GM23338 (cell line): ENCODE results near the gene PCBP3.

ENCODE experiments used
- CTCF ChIP-seq, 2 experiments: fragments of 200-600 bp in 1 of 2; sonication (generic) in 1 of 2; conservative IDR thresholded peaks; 2 replicates each; pipeline versions ENCODE4 v1.5.1 to v1.6.1; 2016 to 2017; ENCODE audit warnings: antibody characterized with exemption in 2 of 2, low read depth in 2 of 2, mild to moderate bottlenecking in 2 of 2, moderate library complexity in 1 of 2
- ETS1 ChIP-seq: IDR thresholded peaks from 2 replicates; pipeline ENCODE4 v1.6.1; 2016; ENCODE audit warnings: antibody characterized with exemption
- EZH2 ChIP-seq: fragments of 200-600 bp; sonication (generic); IDR thresholded peaks from one replicate; pipeline ENCODE4 v1.8.0; 2017; ENCODE audit warnings: antibody characterized with exemption, mild to moderate bottlenecking, low read depth; ENCODE audit not compliant: unreplicated experiment
- JUNB ChIP-seq: IDR thresholded peaks from one replicate; pipeline ENCODE4 v1.6.1; 2016; ENCODE audit warnings: antibody characterized with exemption; ENCODE audit not compliant: unreplicated experiment
- POLR2AphosphoS5 ChIP-seq: IDR thresholded peaks from 2 replicates; pipeline ENCODE4 v1.6.1; 2016; ENCODE audit warnings: antibody characterized with exemption, low read depth
- REST ChIP-seq: IDR thresholded peaks from one replicate; pipeline ENCODE4 v1.6.1; 2018; ENCODE audit warnings: antibody characterized with exemption; ENCODE audit not compliant: unreplicated experiment
- ZNF331 ChIP-seq: fragments of 250-450 bp; sonication (Bioruptor Pico); IDR thresholded peaks from 2 replicates; pipeline ENCODE4 v1.5.0; 2020; ENCODE audit warnings: low read depth, mild to moderate bottlenecking, moderate library complexity

- TF ChIP-seq ZNF331 (CRISPR knock-in tag): no peak
- no peak for TF ChIP-seq CTCF (conservative IDR thresholded peaks at IDR 0.05; ENCODE audit: low read depth in 2 of 2)
- TF ChIP-seq POLR2AphosphoS5: no peak
- no peak for TF ChIP-seq EZH2
- TF ChIP-seq REST: no peak
- TF ChIP-seq JUNB: no peak
- TF ChIP-seq ETS1: no peak
Measured at GRCh38 chr21:45634511-45635183, 8.9 kb upstream of the PCBP3 start.
